ENCODE data around the gene KRTAP10-4.

Gene KRTAP10-4

DNA sequence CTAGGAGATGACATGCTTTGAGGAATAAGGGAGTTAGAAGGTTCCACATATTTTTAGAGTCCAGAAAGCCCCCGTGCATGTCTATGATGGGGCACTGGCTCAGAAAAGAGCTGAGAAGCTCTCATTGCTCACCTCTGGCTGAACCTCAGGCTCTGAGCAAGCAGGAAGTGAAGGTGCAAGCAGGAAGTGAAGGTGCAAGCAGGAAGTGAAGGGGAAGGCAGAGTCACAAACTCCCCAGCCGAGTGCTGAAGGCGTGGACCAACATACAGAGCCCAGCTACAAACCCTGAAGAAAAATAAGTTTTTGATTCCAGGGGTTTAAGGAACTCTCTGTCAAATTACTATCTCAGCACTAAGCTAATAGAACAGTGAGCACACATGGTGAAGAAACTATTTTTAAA is 45.4 kb downstream of the KRTAP10-4 start:
- no peak for DNase-seq

DNA sequence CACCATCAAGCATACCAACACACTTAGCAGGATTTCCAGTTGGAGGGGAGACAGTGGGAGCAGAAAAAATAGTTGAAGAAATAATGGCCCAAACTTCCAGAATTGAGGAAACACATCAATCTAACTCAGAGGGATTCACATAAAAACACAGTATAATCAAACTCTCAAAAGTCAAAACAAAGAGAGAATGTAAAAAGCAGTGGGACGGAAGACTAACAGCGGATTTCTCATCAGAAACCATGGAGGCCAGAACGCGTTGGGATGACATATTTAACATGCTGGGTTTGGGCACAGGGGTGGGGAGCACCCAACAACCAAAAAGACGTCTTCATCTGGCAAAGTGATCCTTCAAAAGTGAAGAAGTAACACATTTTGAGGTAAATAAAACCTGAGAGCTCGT is 46.4 kb downstream of the KRTAP10-4 start:
- no peak for DNase-seq

DNA sequence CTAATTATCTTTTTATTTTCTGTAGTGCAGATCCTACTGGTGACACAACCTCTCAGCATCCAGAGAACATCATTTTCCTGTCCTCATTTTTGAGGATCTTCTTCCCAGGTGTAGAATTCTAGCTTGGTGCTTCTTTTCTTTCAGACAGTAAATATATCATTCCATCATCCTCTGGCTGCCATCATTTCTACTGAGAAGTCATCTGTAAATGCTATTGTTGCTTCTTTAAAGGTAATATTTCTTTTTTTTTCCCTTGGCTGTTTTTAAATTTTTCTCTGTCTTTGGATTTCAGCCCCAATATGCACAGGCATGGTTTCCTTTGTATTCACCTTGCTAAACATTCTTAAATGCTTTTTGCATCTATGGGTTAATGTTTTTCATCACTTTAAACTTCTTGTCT is 50.0 kb downstream of the KRTAP10-4 start:
- DNase-seq: no peak

Data from C1 segment of cervical spinal cord (tissue), 14 donors.